HG03108 (cell line): ENCODE results near the gene C1orf210.

Experiments used
- ATAC-seq: cut with Tn5 transposase; IDR thresholded peaks from one replicate; pipeline ENCODE4 v1.9.1; 2021; ENCODE audit warnings: moderate library complexity; ENCODE audit not compliant: unreplicated experiment

C1orf210 gene

GRCh38 chr1:43296207-43296606 lies 10.8 kb upstream of the C1orf210 start:
- ATAC-seq = no peak

- ATAC-seq = no peak
These were observed 9.4 kb upstream of the C1orf210 start for GRCh38 chr1:43294761-43295160.

DNA sequence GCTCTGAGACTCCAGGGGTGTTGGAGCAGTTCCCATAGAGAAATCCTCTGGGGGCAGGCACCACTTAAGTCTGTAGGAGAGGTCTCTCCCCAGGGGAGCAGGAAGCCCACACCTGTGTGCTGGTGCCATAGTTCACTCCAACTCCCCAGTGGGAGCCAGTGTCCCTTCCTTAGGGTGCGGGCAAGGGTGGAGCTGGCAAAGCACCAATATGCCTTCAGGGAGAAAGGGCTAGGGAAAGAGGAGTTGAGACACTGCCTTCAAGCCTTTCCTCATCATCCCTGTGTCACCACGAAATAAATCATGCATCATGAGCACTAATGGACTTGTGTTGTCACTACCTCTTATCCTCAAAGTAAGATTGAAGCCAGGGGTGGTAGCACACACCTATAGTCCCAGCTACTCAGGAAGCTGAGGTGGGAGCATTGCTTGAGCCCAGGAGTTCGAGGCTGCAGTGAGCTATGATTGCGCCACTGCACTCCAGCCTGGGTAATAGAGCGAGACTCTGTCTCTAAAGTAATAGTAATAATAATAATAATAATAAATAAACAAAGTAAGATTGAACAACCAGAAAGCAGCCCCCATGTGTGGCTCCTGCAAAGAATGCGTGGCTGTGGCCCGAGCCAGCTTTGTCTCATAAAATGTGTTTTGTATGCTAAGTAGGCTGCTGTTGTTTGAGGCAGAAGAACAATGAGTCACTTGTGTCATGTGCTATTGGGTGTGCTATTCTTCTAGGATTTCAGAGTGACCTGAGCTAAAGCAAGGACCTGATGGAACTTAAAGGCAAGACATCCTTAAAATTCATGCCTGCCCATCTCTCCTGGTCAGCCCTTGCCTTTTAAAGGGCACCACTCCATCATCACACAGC lies 8.7 kb upstream of the C1orf210 start:
- no peak for ATAC-seq

GRCh38 chr1:43293176-43293575 lies 7.8 kb upstream of the C1orf210 start:
- no peak for ATAC-seq

DNA sequence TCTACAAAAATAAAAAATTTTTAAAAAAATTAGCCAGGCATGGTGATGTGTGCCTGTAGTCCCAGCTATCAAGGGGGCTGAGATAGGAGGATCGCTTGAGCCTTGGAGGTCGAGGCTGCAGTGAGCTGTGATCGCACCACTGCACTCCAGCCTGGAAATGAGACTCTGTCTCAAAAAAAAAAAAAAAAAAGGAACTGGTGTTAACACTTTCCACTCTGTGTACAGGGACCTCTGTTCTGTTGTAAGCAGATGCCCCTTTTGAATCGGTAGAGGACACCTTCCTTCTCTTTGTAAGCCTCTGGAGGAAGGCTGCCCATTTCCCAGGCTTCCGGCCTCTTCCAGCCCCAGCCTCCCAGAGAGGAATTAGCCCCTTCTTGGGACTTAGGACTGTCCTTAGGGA lies 7.3 kb upstream of the C1orf210 start:
- no peak for ATAC-seq

GRCh38 chr1:43292216-43292615 lies 6.8 kb upstream of the C1orf210 start:
- no peak for ATAC-seq

DNA sequence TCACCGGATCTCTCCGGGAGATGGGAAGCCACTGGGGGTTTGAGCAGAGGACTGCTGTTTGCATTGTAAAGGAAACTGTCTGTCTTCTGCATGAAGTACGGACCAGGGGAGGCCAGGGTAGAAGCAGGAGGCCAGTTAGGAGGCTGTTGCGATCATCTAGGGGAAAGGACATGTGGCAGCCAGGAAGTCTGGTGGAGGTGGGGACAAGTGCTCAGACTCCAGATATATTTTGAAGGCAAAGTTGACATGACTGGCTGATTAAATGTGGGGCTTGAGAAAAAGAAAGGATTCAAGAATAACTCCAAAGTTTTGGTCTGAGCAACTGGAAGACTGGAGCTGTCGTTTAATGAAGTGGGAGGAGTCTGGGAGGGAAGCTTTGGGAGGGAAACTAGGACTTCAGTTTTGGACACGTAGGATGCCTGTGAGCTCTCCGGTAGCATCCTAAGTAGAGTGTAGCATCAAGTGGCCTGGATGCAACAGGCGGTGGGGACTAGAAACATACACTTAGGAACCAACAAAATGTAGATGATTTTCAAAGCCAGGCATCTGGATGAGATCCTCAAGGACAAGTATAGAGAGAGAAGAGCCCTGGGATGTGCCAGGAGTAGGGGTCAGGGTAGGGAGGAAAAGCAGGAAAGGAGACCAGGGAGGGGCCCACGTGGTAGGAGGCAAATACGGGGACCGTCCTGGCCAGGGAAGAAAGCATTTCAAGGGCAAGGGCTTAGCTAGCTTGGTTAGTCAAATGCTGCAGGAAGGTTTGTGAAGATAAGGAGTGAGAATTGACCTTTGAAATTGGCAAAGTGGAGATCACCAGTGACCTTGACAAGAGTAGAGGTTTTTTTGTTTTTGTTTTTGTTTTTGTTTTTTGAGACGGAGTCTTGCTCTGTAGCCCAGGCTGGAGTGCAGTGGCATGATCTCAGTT lies 3.7 kb upstream of the C1orf210 start:
- no peak for ATAC-seq

- ATAC-seq = no peak
These were observed 2.8 kb upstream of the C1orf210 start for GRCh38 chr1:43288058-43288784.

DNA sequence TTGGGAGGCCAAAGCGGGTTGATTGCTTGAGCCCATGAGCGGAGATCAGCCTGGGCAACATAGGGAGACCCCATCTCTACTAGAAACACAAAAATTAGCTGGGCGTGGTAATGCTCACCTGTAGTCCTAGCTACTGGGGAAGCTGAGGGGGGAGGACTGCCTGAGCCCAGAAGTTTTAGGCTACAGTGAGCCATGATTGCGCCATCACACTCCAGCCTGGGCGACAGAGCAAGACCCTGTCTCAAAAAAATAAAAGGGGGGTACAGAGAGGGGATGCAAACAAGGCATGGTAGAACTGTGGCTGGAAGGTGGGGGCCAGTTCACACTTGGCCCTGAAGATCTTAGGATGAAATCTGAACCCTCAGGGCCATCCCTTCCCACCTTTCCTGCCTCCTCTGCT lies 1.2 kb upstream of the C1orf210 start:
- ATAC-seq = no peak

- ATAC-seq = no peak
These were observed 734 bp upstream of the C1orf210 start for GRCh38 chr1:43286115-43286514.

DNA sequence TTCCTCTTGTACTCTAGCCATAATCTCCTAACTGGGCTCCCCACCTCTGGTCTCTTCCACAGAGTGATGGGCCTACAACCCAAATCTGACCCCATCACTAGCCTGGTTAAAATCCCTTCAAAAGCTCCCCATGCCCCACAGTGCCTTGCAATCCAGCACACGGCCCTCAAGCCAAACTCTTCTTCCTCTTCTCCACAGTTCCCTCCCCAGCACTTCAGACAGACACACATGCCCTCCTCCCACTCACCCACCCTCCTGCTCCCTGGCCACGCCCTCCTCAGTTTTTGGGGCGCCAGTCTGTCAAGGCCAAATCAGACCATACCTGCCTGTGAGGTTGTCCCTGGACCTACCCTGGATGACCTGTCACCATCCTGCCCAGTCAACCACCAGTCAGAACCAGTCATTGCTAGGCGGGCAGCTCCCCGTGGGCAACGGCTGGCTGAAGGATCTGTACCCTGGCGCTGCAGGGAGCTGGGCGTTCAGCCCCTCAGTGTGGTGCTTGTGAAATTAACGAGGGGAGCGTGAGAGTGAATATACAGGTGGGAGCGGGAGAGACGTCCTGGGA lies 753 bp downstream of the C1orf210 start:
- ATAC-seq = no peak

DNA sequence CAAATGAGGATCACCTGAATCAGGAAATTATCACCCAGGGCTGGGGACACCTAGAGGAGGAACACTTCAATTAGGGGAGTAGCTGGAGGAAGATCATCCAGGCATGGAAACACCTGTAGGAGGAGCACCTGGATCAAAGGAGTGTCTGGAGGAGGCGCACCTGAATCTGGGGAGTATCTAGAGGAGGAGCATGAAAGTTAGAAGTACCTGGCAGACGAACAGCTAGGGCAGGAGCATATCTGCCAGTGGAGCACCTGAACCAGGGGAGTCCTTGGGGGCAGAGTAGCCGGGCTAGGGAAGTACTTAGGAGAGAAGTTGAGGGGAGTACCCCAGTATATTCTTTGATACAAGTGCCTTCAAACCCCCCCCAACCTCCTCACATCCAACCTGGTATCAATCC lies 1.3 kb downstream of the C1orf210 start:
- ATAC-seq = no peak

DNA sequence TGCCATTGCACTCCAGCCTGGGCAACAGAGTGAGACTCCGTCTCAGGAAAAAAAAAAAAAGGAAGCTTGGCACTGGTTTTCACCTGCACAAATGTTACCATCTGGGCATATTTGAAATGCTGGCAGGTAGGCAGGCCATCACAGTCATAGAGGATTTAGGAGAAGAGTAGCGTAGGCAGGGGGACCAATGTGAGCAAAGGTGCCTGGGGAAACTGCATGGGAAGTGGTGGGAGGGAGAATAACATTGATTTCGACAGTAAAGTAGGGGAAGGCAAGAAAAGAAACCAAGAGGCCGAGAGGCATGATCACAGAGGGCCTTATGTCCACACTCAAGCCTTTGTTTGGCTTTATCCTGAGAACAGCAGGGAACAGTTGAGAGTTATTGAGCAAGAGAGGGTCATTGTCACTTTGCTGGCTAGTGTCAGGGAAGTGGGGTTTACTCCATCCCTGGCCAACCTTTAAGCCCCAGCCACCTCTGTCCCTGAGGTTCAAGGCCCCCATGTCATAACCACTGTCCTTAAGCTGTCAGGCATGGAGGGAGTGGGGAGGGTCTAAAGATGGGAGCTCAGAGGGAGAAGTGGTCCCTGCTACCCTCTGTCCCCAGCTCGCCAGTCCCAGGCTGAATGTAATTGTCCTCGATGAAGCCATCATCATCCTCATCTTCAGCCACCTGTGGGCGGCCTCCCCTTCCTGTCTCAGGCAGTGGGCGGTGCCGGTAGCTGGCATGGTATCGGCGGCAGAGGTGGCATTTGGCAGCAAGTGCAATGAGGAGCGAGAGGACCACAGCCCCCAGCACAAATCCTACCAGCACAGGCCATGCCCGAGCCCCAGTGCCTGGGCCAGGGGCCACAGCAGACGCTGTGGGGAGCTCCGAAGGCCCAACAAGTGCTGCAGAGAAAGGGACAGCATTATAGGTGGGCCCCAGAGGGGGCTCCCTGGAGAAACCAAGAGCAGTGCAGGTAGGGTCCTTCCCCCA lies 2.9 kb downstream of the C1orf210 start:
- no peak for ATAC-seq

GRCh38 chr1:43280692-43281091 lies 4.7 kb downstream of the C1orf210 start:
- no peak for ATAC-seq

- ATAC-seq = no peak
These were observed 5.7 kb downstream of the C1orf210 start for GRCh38 chr1:43279666-43280065.

DNA sequence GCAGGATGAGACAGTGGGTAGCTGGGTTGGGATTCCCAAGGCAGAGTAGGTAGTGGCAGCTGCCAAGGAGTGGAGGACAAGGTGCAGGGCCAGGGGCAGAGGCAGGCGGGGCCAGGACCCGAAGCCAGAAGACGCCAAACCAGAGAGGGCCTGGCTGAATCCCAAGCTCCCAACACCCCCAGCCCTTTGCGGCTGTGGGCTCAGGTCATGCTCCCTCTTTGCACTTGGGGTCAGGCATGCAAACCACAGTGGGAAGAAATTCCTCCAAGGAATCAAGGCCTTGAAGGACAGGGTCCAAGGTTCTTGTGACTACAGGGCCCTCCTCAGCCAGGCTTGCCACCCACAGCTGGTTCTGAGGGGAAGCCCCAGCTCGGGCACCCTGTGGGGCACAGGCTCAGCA lies 6.2 kb downstream of the C1orf210 start:
- no peak for ATAC-seq

GRCh38 chr1:43277116-43277876 lies 8.1 kb downstream of the C1orf210 start:
- ATAC-seq = no peak

- ATAC-seq = no peak
These were observed 8.7 kb downstream of the C1orf210 start for GRCh38 chr1:43276673-43277072.
